NOMO-1 treated with dmso at 0.1 percent for 144 hours (cell line): ENCODE data around the gene LGALS3.

Source experiments
- DNase-seq: peaks from one replicate; lab custom pipeline; 2025; ENCODE audit not compliant: unreplicated experiment; lab: John Stamatoyannopoulos, UW

The LGALS3 gene

GRCh38 chr14:55188686-55189295, 59.7 kb downstream of the LGALS3 start:
- no peak for DNase-seq

- DNase-seq: no peak
These were observed 61.8 kb downstream of the LGALS3 start for GRCh38 chr14:55190906-55191202.

- DNase-seq: peak; percentile 99
These were observed 62.4 kb downstream of the LGALS3 start, which contains the start of gene DLGAP5 for GRCh38 chr14:55191203-55192053. Gene DLGAP5 (minus strand): TSS chr14:55191585. CDS start chr14:55189179, 2,406 bp downstream.

- DNase-seq: no peak
These were observed 63.1 kb downstream of the LGALS3 start for GRCh38 chr14:55192054-55192621.

DNA sequence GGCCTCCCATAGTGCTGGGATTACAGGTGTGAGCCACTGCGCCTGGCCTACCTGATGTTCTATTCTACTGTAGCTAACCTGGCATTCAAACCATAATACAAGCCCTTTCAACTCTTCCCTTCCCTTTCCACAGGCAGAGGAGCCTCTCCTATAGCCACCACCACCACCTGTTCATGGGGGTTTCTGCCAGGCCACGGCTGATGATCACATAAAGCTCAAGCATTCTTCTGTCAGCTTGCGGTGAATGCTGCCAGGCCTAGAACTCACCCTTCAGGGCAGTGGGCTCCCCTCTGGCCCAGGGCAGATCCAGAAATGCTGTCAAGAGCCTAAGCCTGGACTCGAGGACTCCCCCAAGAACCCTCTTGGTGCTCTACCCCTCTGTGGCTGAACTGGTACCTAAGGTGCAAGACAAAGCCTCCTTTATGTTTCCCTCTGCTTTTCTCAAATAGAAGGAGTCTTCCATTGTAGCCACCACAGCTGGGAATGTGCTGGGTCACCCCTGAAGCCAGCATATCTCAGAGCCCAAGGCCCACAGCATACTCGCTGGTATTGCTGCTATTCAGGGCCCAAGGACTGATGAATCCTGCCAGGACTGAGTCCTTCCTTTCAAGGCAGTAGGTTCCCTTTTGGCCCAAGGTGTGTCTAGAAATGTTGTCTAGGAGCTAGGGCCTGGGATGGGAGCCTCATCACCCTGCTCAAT, 65.8 kb downstream of the LGALS3 start:
- no peak for DNase-seq
